IMR-90 (cell line): ENCODE data around the gene RPL27A. TPM values are rescaled to one million over a fixed set of nuclear protein-coding genes. Genes with fewer than 3 reads are reported as not detected.

Experiments
- ATAC-seq: fragments of 200-7000 bp; cut with Tn5 transposase; 2 replicates; pipeline ENCODE4 v1.9.1; 2020; ENCODE audit warnings: low read depth, mild to moderate bottlenecking, moderate library complexity
- BruUV-seq: library from RNA; stranded (reverse); fragments of 400-500 nt; replicated peaks from 2 replicates; lab custom pipeline; 2021; lab: Mats Ljungman, UMichigan
- CTCF ChIA-PET: fragments of 300-600 bp; formaldehyde crosslinking; extraction: SDS; loops from one replicate; lab custom pipeline; 2021; ENCODE audit warnings: antibody characterized with exemption; lab: Yijun Ruan, JAX
- POLR2A ChIA-PET: fragments of 300-600 bp; sonication (Branson Sonifier 250); formaldehyde crosslinking; loops from one replicate; lab custom pipeline; 2022; ENCODE audit warnings: antibody characterized with exemption; ENCODE audit not compliant: unreplicated experiment; lab: Charles Lee
- DNase-seq: peaks from one replicate; pipeline ENCODE4 v3.0.0; 2013
- H2AFZ ChIP-seq: replicated peaks from 2 replicates; pipeline ENCODE3; 2013; ENCODE audit warnings: low read length, mild to moderate bottlenecking; ENCODE audit not compliant: poor library complexity
- H2AK5ac ChIP-seq: 2 replicates; pipeline ENCODE4 v1.6.1; 2013; ENCODE audit warnings: low read depth, low read length, inconsistent platforms
- H2AK9ac ChIP-seq: replicated peaks from 2 replicates; pipeline ENCODE3; 2013; ENCODE audit warnings: mild to moderate bottlenecking, low read depth, low read length, moderate library complexity; ENCODE audit not compliant: poor library complexity
- H2BK120ac ChIP-seq: 2 replicates; pipeline ENCODE4 v1.6.1; 2013; ENCODE audit warnings: low read depth, low read length, inconsistent platforms
- H2BK15ac ChIP-seq: 3 replicates; pipeline ENCODE4 v1.6.1; 2013; ENCODE audit warnings: low read depth, low read length, inconsistent platforms
- H2BK20ac ChIP-seq: 2 replicates; pipeline ENCODE4 v1.6.1; 2013; ENCODE audit warnings: low read depth, mild to moderate bottlenecking, inconsistent platforms, low read length, moderate library complexity
- H2BK5ac ChIP-seq: 2 replicates; pipeline ENCODE4 v1.6.1; 2013; ENCODE audit warnings: mild to moderate bottlenecking, low read depth, low read length, inconsistent platforms; ENCODE audit not compliant: poor library complexity, severe bottlenecking
- H3K14ac ChIP-seq: replicated peaks from 2 replicates; pipeline ENCODE4 v1.6.1; 2013; ENCODE audit warnings: low read depth, low read length, inconsistent platforms
- H3K18ac ChIP-seq: 2 replicates; pipeline ENCODE4 v1.6.1; 2013; ENCODE audit warnings: low read depth, low read length, control low read depth
- H3K23ac ChIP-seq: 2 replicates; pipeline ENCODE4 v1.6.1; 2013; ENCODE audit warnings: low read depth, low read length, inconsistent platforms
- H3K27ac ChIP-seq: 2 replicates; pipeline ENCODE4 v1.5.1; 2013; ENCODE audit warnings: mild to moderate bottlenecking, control low read depth, low read length; ENCODE audit not compliant: insufficient read depth
- H3K27me3 ChIP-seq: 2 replicates; pipeline ENCODE4 v1.6.1; 2013; ENCODE audit warnings: low read length; ENCODE audit not compliant: control insufficient read depth, insufficient read depth
- H3K36me3 ChIP-seq: 2 replicates; pipeline ENCODE4 v1.6.1; 2013; ENCODE audit warnings: low read length, mixed read lengths; ENCODE audit not compliant: control insufficient read depth, insufficient read depth
- H3K4ac ChIP-seq: 2 replicates; pipeline ENCODE4 v1.6.1; 2013; ENCODE audit warnings: low read depth, low read length, inconsistent platforms
- H3K4me1 ChIP-seq: 2 replicates; pipeline ENCODE4 v1.6.1; 2013; ENCODE audit warnings: low read length, mixed read lengths; ENCODE audit not compliant: control insufficient read depth, insufficient read depth
- H3K4me2 ChIP-seq: 2 replicates; pipeline ENCODE4 v1.6.1; 2013; ENCODE audit warnings: low read depth, mild to moderate bottlenecking, control low read depth, low read length, moderate library complexity
- H3K4me3 ChIP-seq: 2 replicates; pipeline ENCODE4 v1.5.1; 2013; ENCODE audit warnings: low read depth, mild to moderate bottlenecking, control low read depth, low read length, moderate library complexity; ENCODE audit not compliant: insufficient read depth
- H3K56ac ChIP-seq: 2 replicates; pipeline ENCODE4 v1.6.1; 2013; ENCODE audit warnings: low read length, inconsistent platforms; ENCODE audit not compliant: insufficient read depth; ENCODE audit errors: extremely low read depth
- H3K79me1 ChIP-seq, 2 experiments: 2 replicates each; pipeline ENCODE4 v1.6.1; 2013; ENCODE audit warnings: low read length in 2 of 2, inconsistent platforms in 1 of 2, low read depth in 1 of 2
- H3K9ac ChIP-seq: 2 replicates; pipeline ENCODE4 v1.6.1; 2013; ENCODE audit warnings: low read depth, low read length, control low read depth
- H3K9me1 ChIP-seq: 2 replicates; pipeline ENCODE4 v1.6.1; 2013; ENCODE audit warnings: low read length, inconsistent platforms; ENCODE audit not compliant: insufficient read depth
- H3K9me3 ChIP-seq: 2 replicates; pipeline ENCODE4 v1.6.1; 2013; ENCODE audit warnings: low read length; ENCODE audit not compliant: control insufficient read depth, insufficient read depth
- H4K20me1 ChIP-seq: 2 replicates; pipeline ENCODE4 v1.6.1; 2013; ENCODE audit warnings: low read length, inconsistent platforms; ENCODE audit not compliant: insufficient read depth
- H4K5ac ChIP-seq: 2 replicates; pipeline ENCODE4 v1.6.1; 2013; ENCODE audit warnings: mild to moderate bottlenecking, low read depth, low read length, control low read depth
- H4K8ac ChIP-seq, 2 experiments: 2 replicates each; pipeline ENCODE4 v1.6.1; 2013; ENCODE audit warnings: low read depth in 2 of 2, low read length in 2 of 2, control low read depth in 1 of 2, inconsistent platforms in 1 of 2
- H4K91ac ChIP-seq: 2 replicates; pipeline ENCODE4 v1.6.1; 2013; ENCODE audit warnings: low read depth, low read length, inconsistent platforms; ENCODE audit not compliant: insufficient read depth
- BHLHE40 ChIP-seq: fragments of 150-350 bp; IDR thresholded peaks from 2 replicates; pipeline ENCODE4 v1.6.1; 2016; ENCODE audit warnings: mild to moderate bottlenecking, low read depth, low read length
- CEBPB ChIP-seq: IDR thresholded peaks from 2 replicates; pipeline ENCODE4 v1.6.1; 2012; ENCODE audit warnings: low read depth, low read length, improper control_type of control experiment
- CHD1 ChIP-seq: IDR thresholded peaks from 2 replicates; pipeline ENCODE4 v1.6.1; 2012; ENCODE audit warnings: low read depth, low read length, improper control_type of control experiment
- CTCF ChIP-seq: conservative IDR thresholded peaks from 2 replicates; pipeline ENCODE4 v1.5.1; 2012; ENCODE audit warnings: mild to moderate bottlenecking, low read depth, low read length, improper control_type of control experiment
- ELK1 ChIP-seq: fragments of 150-350 bp; IDR thresholded peaks from 2 replicates; pipeline ENCODE4 v1.6.1; 2016; ENCODE audit warnings: low read depth, mild to moderate bottlenecking, low read length, moderate library complexity, borderline replicate concordance
- FOS ChIP-seq: fragments of 150-350 bp; IDR thresholded peaks from 2 replicates; pipeline ENCODE4 v1.6.1; 2016; ENCODE audit warnings: low read depth, low read length
- MAFK ChIP-seq: IDR thresholded peaks from 2 replicates; pipeline ENCODE4 v1.6.1; 2012; ENCODE audit warnings: low read depth, low read length, improper control_type of control experiment
- MAZ ChIP-seq: IDR thresholded peaks from 2 replicates; pipeline ENCODE4 v1.6.1; 2012; ENCODE audit warnings: low read depth, mild to moderate bottlenecking, low read length, improper control_type of control experiment, moderate library complexity, borderline replicate concordance
- MXI1 ChIP-seq: IDR thresholded peaks from 2 replicates; pipeline ENCODE4 v1.6.1; 2012; ENCODE audit warnings: low read depth, mild to moderate bottlenecking, low read length, moderate library complexity, borderline replicate concordance
- NFE2L2 ChIP-seq: fragments of 150-350 bp; IDR thresholded peaks from 2 replicates; pipeline ENCODE4 v1.6.1; 2016; ENCODE audit warnings: low read depth, mild to moderate bottlenecking, low read length
- POLR2A ChIP-seq: IDR thresholded peaks from 2 replicates; pipeline ENCODE4 v1.6.1; 2012; ENCODE audit warnings: mild to moderate bottlenecking, low read depth, low read length
- RAD21 ChIP-seq: IDR thresholded peaks from 2 replicates; pipeline ENCODE4 v1.6.1; 2012; ENCODE audit warnings: low read length, improper control_type of control experiment
- RCOR1 ChIP-seq: IDR thresholded peaks from 2 replicates; pipeline ENCODE4 v1.6.1; 2012; ENCODE audit warnings: mild to moderate bottlenecking, low read length, improper control_type of control experiment; ENCODE audit not compliant: insufficient replicate concordance
- RFX5 ChIP-seq: IDR thresholded peaks from 2 replicates; pipeline ENCODE4 v1.8.0; 2012; ENCODE audit warnings: low read depth, mild to moderate bottlenecking, low read length, moderate library complexity
- SMC3 ChIP-seq: fragments of 150-350 bp; IDR thresholded peaks from 2 replicates; pipeline ENCODE4 v1.6.1; 2016; ENCODE audit warnings: low read depth, mild to moderate bottlenecking, antibody characterized with exemption, low read length, moderate library complexity
- USF2 ChIP-seq: fragments of 150-350 bp; IDR thresholded peaks from 2 replicates; pipeline ENCODE4 v1.6.1; 2017; ENCODE audit warnings: mild to moderate bottlenecking, antibody characterized with exemption, low read length, low read depth
- WGBS, 2 experiments: methylation state at CpG; one replicate each; pipeline versions ENCODE4 v1.1.5 to v1.1.7; 2013; ENCODE audit warnings: missing lambda C conversion rate in 2 of 2; ENCODE audit not compliant: insufficient read length in 1 of 2; ENCODE audit errors: extremely low coverage in 2 of 2; 5-methylcytosine and 5-hydroxymethylcytosine counted together
- dilution Hi-C: fragments of 300-500 bp; cut with HindIII; formaldehyde crosslinking; loops from one replicate; pipeline ENCODE4 v1.14.3; 2018; ENCODE audit warnings: low sequenced_read_pairs; ENCODE audit not compliant: unreplicated experiment
- in situ Hi-C: fragments of 300-500 bp; cut with MboI; formaldehyde crosslinking; loops from 3 replicates; pipeline ENCODE4 v1.14.3; 2019; ENCODE audit warnings: low sequenced_read_pairs, inconsistent platforms, mixed read lengths
- intact Hi-C: fragments of 100-400 bp; cut with micrococcal nuclease; formaldehyde crosslinking; loops from 2 replicates; pipeline ENCODE4 v1.10.0; 2022
- polyA plus RNA-seq, 3 experiments: library from polyadenylated mRNA; depleted of rRNA; stranded (reverse); fragments of >200 nt; gene quantifications; 2 replicates each; pipeline ENCODE4 v1.2.3, GENCODE V29; 2012; ENCODE audit warnings: low replicate concordance in 1 of 3
- total RNA-seq: library from RNA; depleted of rRNA; stranded (reverse); fragments of >200 nt; gene quantifications from 2 replicates; pipeline ENCODE4 v1.2.3, GENCODE V29; 2012

RPL27A gene
- total and polyA plus RNA-seq, 2 of the 4 experiments (the other 2 are of a cell fraction), result 786 to 849 TPM

- TF ChIP-seq MAZ (no peak), USF2 (no peak), MAFK (no peak), SMC3 (no peak), BHLHE40 (no peak), CEBPB (no peak), ELK1 (no peak), RAD21 (no peak), MXI1 (no peak), NFE2L2 (no peak), FOS (no peak), CTCF (no peak), RFX5 (no peak), POLR2A (no peak), CHD1 (no peak), RCOR1 (no peak)
- Histone ChIP-seq H2BK15ac (no peak overlapping the region), H4K91ac (no peak overlapping the region), H4K8ac (no peak overlapping the region), H3K4me1 (peaks cover 9% of the 10 kb centered on the region), H3K9me3 (no peaks in the 10 kb centered on the region), H2BK20ac (no peak overlapping the region), H3K56ac (no peak overlapping the region), H3K79me1 (peaks cover 0 to 14% of the 10 kb centered on the region in 2 experiments; a peak in 1 of 4 replicates), H3K23ac (no peak overlapping the region), H3K27ac (no peak overlapping the region), H3K14ac (no peak overlapping the region), H2AK5ac (no peak overlapping the region), H3K9ac (no peak overlapping the region), H3K18ac (no peak overlapping the region), H3K36me3 (peaks cover 20% of the 10 kb centered on the region), H3K4me3 (no peak overlapping the region), H3K27me3 (no peaks in the 10 kb centered on the region), H4K5ac (no peak overlapping the region), H2BK5ac (no peak overlapping the region), H4K20me1 (peaks cover 2% of the 10 kb centered on the region; the same call in 1 of the 2 replicates), H3K4ac (no peak overlapping the region), H3K4me2 (no peak overlapping the region), H2AFZ (no peak overlapping the region), H2BK120ac (no peak overlapping the region), H2AK9ac (no peak overlapping the region), H3K9me1 (peaks cover 27% of the 10 kb centered on the region)
- ChIA-PET POLR2A (no interaction called here), CTCF (no interaction called here)
- no CpG with 5 or more reads among the region's 4 CpGs for WGBS, 2 experiments
- ATAC-seq, result no peak
- BruUV-seq, result no TSS peak
- dilution Hi-C loops (no loop called here), intact Hi-C loops (no loop called here), in situ Hi-C loops (no loop called here)
- DNase-seq, result no peak
Observed at GRCh38 chr11:8646873-8647272, 35.7 kb upstream of the RPL27A start.
